ENCODE results near the gene SLC15A3. TPM values are rescaled to one million over a fixed set of nuclear protein-coding genes. Genes with fewer than 3 reads are reported as not detected.

Gene SLC15A3
- total and polyA plus RNA-seq, 2 donors from 2014 or later: 26.6 to 27.0 TPM

GRCh38 chr11:60960405-60960804 is 8.4 kb upstream of the SLC15A3 start:
- TF ChIP-seq CTCF (IDR thresholded peaks at IDR 0.05; ENCODE audit: borderline replicate concordance, extremely low read depth, insufficient read depth): no peak
- no peak for FAIRE-seq
- intact Hi-C loops (cut with DNase I): no loop called here

GRCh38 chr11:60959431-60959830 is 7.5 kb upstream of the SLC15A3 start:
- Histone ChIP-seq H3K9me3 (ENCODE audit: control insufficient read depth in 2 of 3, insufficient read depth in 1 of 3, low read length in 3 of 3) (no peaks in the 10 kb centered on the region), H3K27ac (ENCODE audit: low read depth in 2 of 2, low read length in 2 of 2) (no peak overlapping the region), H3K36me3 (ENCODE audit: control insufficient read depth in 2 of 3, insufficient read depth in 3 of 3, low read length in 3 of 3) (no peaks in the 10 kb centered on the region), H3K27me3 (ENCODE audit: control insufficient read depth, insufficient read depth, low read length) (no peaks in the 10 kb centered on the region), H3K9ac (ENCODE audit: low read length in 3 of 3) (no peak overlapping the region), H3K4me3 (ENCODE audit: low read length in 3 of 3) (no peak overlapping the region), H3K4me1 (ENCODE audit: control insufficient read depth in 2 of 3, insufficient read depth in 2 of 3, low read depth in 1 of 3, low read length in 3 of 3) (no peaks in the 10 kb centered on the region)
- TF ChIP-seq CTCF (IDR thresholded peaks at IDR 0.05; ENCODE audit: borderline replicate concordance, extremely low read depth, insufficient read depth): no peak
- intact Hi-C loops (cut with DNase I): no loop called here
- FAIRE-seq: no peak
- DNase-seq: no peak

More at GRCh38 chr11:60960405-60960804, 8.4 kb upstream of the SLC15A3 start:
- Histone ChIP-seq H3K27me3 (ENCODE audit: control insufficient read depth, insufficient read depth, low read length) (no peaks in the 10 kb centered on the region), H3K36me3 (ENCODE audit: control insufficient read depth in 2 of 3, insufficient read depth in 3 of 3, low read length in 3 of 3) (no peaks in the 10 kb centered on the region), H3K9ac (ENCODE audit: low read length in 3 of 3) (no peak overlapping the region), H3K27ac (ENCODE audit: low read depth in 2 of 2, low read length in 2 of 2) (no peak overlapping the region), H3K4me3 (ENCODE audit: low read length in 3 of 3) (no peak overlapping the region), H3K9me3 (ENCODE audit: control insufficient read depth in 2 of 3, insufficient read depth in 1 of 3, low read length in 3 of 3) (no peaks in the 10 kb centered on the region), H3K4me1 (ENCODE audit: control insufficient read depth in 2 of 3, insufficient read depth in 2 of 3, low read depth in 1 of 3, low read length in 3 of 3) (no peaks in the 10 kb centered on the region)
- DNase-seq: no peak

- DNase-seq (no peak), FAIRE-seq (no peak)
- no peaks in the 10 kb centered on the region for H3K4me1 ChIP-seq (ENCODE audit: control insufficient read depth in 2 of 3, insufficient read depth in 2 of 3, low read depth in 1 of 3, low read length in 3 of 3)
- H3K9me3 ChIP-seq (ENCODE audit: control insufficient read depth in 2 of 3, insufficient read depth in 1 of 3, low read length in 3 of 3): no peaks in the 10 kb centered on the region
- intact Hi-C loops (cut with DNase I): no loop called here
- H3K4me3 ChIP-seq (ENCODE audit: low read length in 3 of 3): no peak overlapping the region
- no peak overlapping the region for H3K9ac ChIP-seq (ENCODE audit: low read length in 3 of 3)
- H3K27me3 ChIP-seq (ENCODE audit: control insufficient read depth, insufficient read depth, low read length): no peaks in the 10 kb centered on the region
- TF ChIP-seq CTCF (IDR thresholded peaks at IDR 0.05; ENCODE audit: borderline replicate concordance, extremely low read depth, insufficient read depth): no peak
- no peak overlapping the region for H3K27ac ChIP-seq (ENCODE audit: low read depth in 2 of 2, low read length in 2 of 2)
- H3K36me3 ChIP-seq (ENCODE audit: control insufficient read depth in 2 of 3, insufficient read depth in 3 of 3, low read length in 3 of 3): no peaks in the 10 kb centered on the region
Measured at GRCh38 chr11:60957188-60957587, 5.2 kb upstream of the SLC15A3 start.

- Histone ChIP-seq H3K27me3 (ENCODE audit: control insufficient read depth, insufficient read depth, low read length) (no peaks in the 10 kb centered on the region), H3K4me1 (ENCODE audit: control insufficient read depth in 2 of 3, insufficient read depth in 2 of 3, low read depth in 1 of 3, low read length in 3 of 3) (no peaks in the 10 kb centered on the region), H3K9ac (ENCODE audit: low read length in 3 of 3) (no peak overlapping the region), H3K36me3 (ENCODE audit: control insufficient read depth in 2 of 3, insufficient read depth in 3 of 3, low read length in 3 of 3) (no peaks in the 10 kb centered on the region), H3K4me3 (ENCODE audit: low read length in 3 of 3) (no peak overlapping the region), H3K27ac (ENCODE audit: low read depth in 2 of 2, low read length in 2 of 2) (no peak overlapping the region), H3K9me3 (ENCODE audit: control insufficient read depth in 2 of 3, insufficient read depth in 1 of 3, low read length in 3 of 3) (no peaks in the 10 kb centered on the region)
- FAIRE-seq (no peak), DNase-seq (no peak)
- TF ChIP-seq CTCF (IDR thresholded peaks at IDR 0.05; ENCODE audit: borderline replicate concordance, extremely low read depth, insufficient read depth): no peak
- intact Hi-C loops (cut with DNase I): no loop called here
Measured at GRCh38 chr11:60955571-60955970, 3.6 kb upstream of the SLC15A3 start.

All from kidney (tissue), 14 donors.